ENCODE results near the gene MKRN2.
A peak's percentile ranks its signal among the peaks of the same experiment; 100 is the strongest.
"Not testable (repeated sequence)": the region's sequence is repeated elsewhere in the genome, so short reads cannot be mapped to it uniquely, and the experiment has no call there.

MKRN2 gene

GRCh38 chr3:12629560-12629959 is 72.7 kb downstream of the MKRN2 start:
- Histone ChIP-seq H3K27ac (ENCODE audit: low read depth, low read length) (no peak overlapping the region), H3K4me3 (ENCODE audit: low read depth, low read length) (no peak overlapping the region), H2AFZ (ENCODE audit: insufficient read depth, low read length, poor library complexity) (no peak overlapping the region), H2BK12ac (ENCODE audit: low read length) (no peak overlapping the region), H3K14ac (ENCODE audit: low read length) (no peak overlapping the region), H3K27me3 (ENCODE audit: insufficient read depth, low read length) (no peaks in the 10 kb centered on the region), H3K9me3 (ENCODE audit: insufficient read depth, low read depth, low read length) (no peaks in the 10 kb centered on the region), H3K18ac (ENCODE audit: low read length) (no peak overlapping the region), H2AK5ac (ENCODE audit: low read length) (no peak overlapping the region), H2BK120ac (ENCODE audit: insufficient read depth, low read length, poor library complexity) (no peak overlapping the region), H3K4me1 (ENCODE audit: control insufficient read depth in 1 of 2, insufficient read depth in 2 of 2, low read length in 2 of 2) (peaks cover 4 to 6% of the 10 kb centered on the region in 2 experiments), H3K79me1 (ENCODE audit: low read length) (no peaks in the 10 kb centered on the region), H3K4me2 (ENCODE audit: low read length) (no peak overlapping the region), H3K36me3 (ENCODE audit: control insufficient read depth in 1 of 2, insufficient read depth in 2 of 2, low read length in 2 of 2) (no peaks in the 10 kb centered on the region), H3K9ac (ENCODE audit: low read length) (no peak overlapping the region), H4K12ac (ENCODE audit: low read depth, low read length) (no peak overlapping the region), H2BK5ac (ENCODE audit: low read depth, low read length, poor library complexity) (no peak overlapping the region), H3K4ac (ENCODE audit: low read depth, low read length) (peak overlapping the region; percentile 76), H4K8ac (ENCODE audit: low read depth, low read length) (no peak overlapping the region), H4K91ac (ENCODE audit: low read depth, low read length) (no peak overlapping the region), H3K79me2 (ENCODE audit: control insufficient read depth, insufficient read depth, low read length, poor library complexity) (peaks cover 13% of the 10 kb centered on the region), H3K23ac (ENCODE audit: low read length) (no peak overlapping the region)
- peak; percentile 20 to 78 for DNase-seq
- no CpG with 5 or more reads among the region's 4 CpGs for WGBS (ENCODE audit: extremely low coverage, insufficient coverage, insufficient read length)

- Histone ChIP-seq H3K4me2 (ENCODE audit: low read length) (no peak overlapping the region), H3K79me1 (ENCODE audit: low read length) (no peaks in the 10 kb centered on the region), H3K14ac (ENCODE audit: low read length) (no peak overlapping the region), H3K36me3 (ENCODE audit: control insufficient read depth in 1 of 2, insufficient read depth in 2 of 2, low read length in 2 of 2) (no peaks in the 10 kb centered on the region), H4K8ac (ENCODE audit: low read depth, low read length) (no peak overlapping the region), H2AFZ (ENCODE audit: insufficient read depth, low read length, poor library complexity) (no peak overlapping the region), H4K91ac (ENCODE audit: low read depth, low read length) (no peak overlapping the region), H3K4ac (ENCODE audit: low read depth, low read length) (no peak overlapping the region), H3K79me2 (ENCODE audit: control insufficient read depth, insufficient read depth, low read length, poor library complexity) (peaks cover 15% of the 10 kb centered on the region), H2BK5ac (ENCODE audit: low read depth, low read length, poor library complexity) (no peak overlapping the region), H2BK120ac (ENCODE audit: insufficient read depth, low read length, poor library complexity) (no peak overlapping the region), H3K9ac (ENCODE audit: low read length) (no peak overlapping the region), H2BK12ac (ENCODE audit: low read length) (no peak overlapping the region), H3K18ac (ENCODE audit: low read length) (no peak overlapping the region), H3K4me1 (ENCODE audit: control insufficient read depth in 1 of 2, insufficient read depth in 2 of 2, low read length in 2 of 2) (peaks cover 4 to 6% of the 10 kb centered on the region in 2 experiments), H3K27me3 (ENCODE audit: insufficient read depth, low read length) (no peaks in the 10 kb centered on the region), H3K27ac (ENCODE audit: low read depth, low read length) (no peak overlapping the region), H3K4me3 (ENCODE audit: low read depth, low read length) (no peak overlapping the region), H2AK5ac (ENCODE audit: low read length) (no peak overlapping the region), H3K9me3 (ENCODE audit: insufficient read depth, low read depth, low read length) (no peaks in the 10 kb centered on the region), H3K23ac (ENCODE audit: low read length) (no peak overlapping the region), H4K12ac (ENCODE audit: low read depth, low read length) (no peak overlapping the region)
- DNase-seq = peak; percentile 10 to 55
- no CpG with 5 or more reads among the region's 2 CpGs for WGBS (ENCODE audit: extremely low coverage, insufficient coverage, insufficient read length)
These were observed 73.4 kb downstream of the MKRN2 start for GRCh38 chr3:12630292-12630691.

GRCh38 chr3:12630843-12631242 is 74.0 kb downstream of the MKRN2 start:
- H3K27ac ChIP-seq (ENCODE audit: low read depth, low read length); H3K18ac ChIP-seq (ENCODE audit: low read length); H2AFZ ChIP-seq (ENCODE audit: insufficient read depth, low read length, poor library complexity); DNase-seq; H3K36me3 ChIP-seq (ENCODE audit: control insufficient read depth in 1 of 2, insufficient read depth in 2 of 2, low read length in 2 of 2); H2BK12ac ChIP-seq (ENCODE audit: low read length); H3K4me3 ChIP-seq (ENCODE audit: low read depth, low read length); H3K27me3 ChIP-seq (ENCODE audit: insufficient read depth, low read length); H2BK120ac ChIP-seq (ENCODE audit: insufficient read depth, low read length, poor library complexity); H3K79me1 ChIP-seq (ENCODE audit: low read length); H3K4me1 ChIP-seq (ENCODE audit: control insufficient read depth in 1 of 2, insufficient read depth in 2 of 2, low read length in 2 of 2); H4K12ac ChIP-seq (ENCODE audit: low read depth, low read length); H4K91ac ChIP-seq (ENCODE audit: low read depth, low read length); H4K8ac ChIP-seq (ENCODE audit: low read depth, low read length); H2AK5ac ChIP-seq (ENCODE audit: low read length); H3K23ac ChIP-seq (ENCODE audit: low read length); H2BK5ac ChIP-seq (ENCODE audit: low read depth, low read length, poor library complexity); H3K9ac ChIP-seq (ENCODE audit: low read length); H3K4me2 ChIP-seq (ENCODE audit: low read length); H3K9me3 ChIP-seq (ENCODE audit: insufficient read depth, low read depth, low read length); H3K14ac ChIP-seq (ENCODE audit: low read length): not testable (repeated sequence)
- Histone ChIP-seq H3K4ac (ENCODE audit: low read depth, low read length) (peak overlapping the region; percentile 21), H3K79me2 (ENCODE audit: control insufficient read depth, insufficient read depth, low read length, poor library complexity) (peaks cover 14% of the 10 kb centered on the region)
- WGBS (ENCODE audit: extremely low coverage, insufficient coverage, insufficient read length) = no CpG with 5 or more reads among the region's 7 CpGs

- H3K14ac ChIP-seq (ENCODE audit: low read length) = no peak overlapping the region
- no peak overlapping the region for H2AK5ac ChIP-seq (ENCODE audit: low read length)
- H4K91ac ChIP-seq (ENCODE audit: low read depth, low read length) = no peak overlapping the region
- H3K23ac ChIP-seq (ENCODE audit: low read length) = no peak overlapping the region
- no peak overlapping the region for H3K9ac ChIP-seq (ENCODE audit: low read length)
- H3K18ac ChIP-seq (ENCODE audit: low read length) = no peak overlapping the region
- H2BK120ac ChIP-seq (ENCODE audit: insufficient read depth, low read length, poor library complexity) = no peak overlapping the region
- peaks cover 14% of the 10 kb centered on the region for H3K79me2 ChIP-seq (ENCODE audit: control insufficient read depth, insufficient read depth, low read length, poor library complexity)
- no peak overlapping the region for H2AFZ ChIP-seq (ENCODE audit: insufficient read depth, low read length, poor library complexity)
- no peak overlapping the region for H4K8ac ChIP-seq (ENCODE audit: low read depth, low read length)
- no peak overlapping the region for H3K4me3 ChIP-seq (ENCODE audit: low read depth, low read length)
- H3K4me2 ChIP-seq (ENCODE audit: low read length) = no peak overlapping the region
- H3K27me3 ChIP-seq (ENCODE audit: insufficient read depth, low read length) = no peaks in the 10 kb centered on the region
- H2BK12ac ChIP-seq (ENCODE audit: low read length) = no peak overlapping the region
- H3K27ac ChIP-seq (ENCODE audit: low read depth, low read length) = no peak overlapping the region
- peaks cover 4% of the 10 kb centered on the region in 2 experiments for H3K4me1 ChIP-seq (ENCODE audit: control insufficient read depth in 1 of 2, insufficient read depth in 2 of 2, low read length in 2 of 2)
- no peak overlapping the region for H3K4ac ChIP-seq (ENCODE audit: low read depth, low read length)
- H3K36me3 ChIP-seq (ENCODE audit: control insufficient read depth in 1 of 2, insufficient read depth in 2 of 2, low read length in 2 of 2) = peaks cover 4% of the 10 kb centered on the region in 2 experiments
- H3K79me1 ChIP-seq (ENCODE audit: low read length) = no peaks in the 10 kb centered on the region
- no peak overlapping the region for H4K12ac ChIP-seq (ENCODE audit: low read depth, low read length)
- no peak overlapping the region for H2BK5ac ChIP-seq (ENCODE audit: low read depth, low read length, poor library complexity)
- DNase-seq = no peak
- no CpG with 5 or more reads among the region's 2 CpGs for WGBS (ENCODE audit: extremely low coverage, insufficient coverage, insufficient read length)
- no peaks in the 10 kb centered on the region for H3K9me3 ChIP-seq (ENCODE audit: insufficient read depth, low read depth, low read length)
These were observed 75.6 kb downstream of the MKRN2 start for GRCh38 chr3:12632523-12632922.

Data from trophoblast cell (in vitro differentiated cells and primary cell).